Gastrocnemius medialis (tissue), 4 donors: ENCODE results near the gene PTCD1. TPM values are rescaled to one million over a fixed set of nuclear protein-coding genes. Genes with fewer than 3 reads are reported as not detected.

Experiments
- ATAC-seq, 2 donors: fragments of 150-250 bp; one replicate each; pipeline ENCODE4 v1.9.1; 2016
- DNase-seq, 2 donors: peaks; one replicate each; pipeline ENCODE4 v3.0.0-alpha.2; 2019
- H3K27ac ChIP-seq, 4 donors: fragments of 200-600 bp; sonication (generic); 1 replicate in 1 of 4; 2 replicates in 3 of 4; pipeline ENCODE4 v1.5.1; 2016 to 2018; ENCODE audit warnings: mild to moderate bottlenecking in 2 of 4, moderate library complexity in 1 of 4
- H3K27me3 ChIP-seq, 3 donors: fragments of 200-600 bp; sonication (generic) in 2 of 3; 1 replicate in 1 of 3; 2 replicates in 2 of 3; pipeline versions ENCODE4 v1.5.1 to v1.6.0; 2016 to 2019; ENCODE audit warnings: mild to moderate bottlenecking in 1 of 3, moderate library complexity in 1 of 3
- H3K36me3 ChIP-seq, 2 donors: fragments of 200-600 bp; sonication (generic) in 1 of 2; one replicate each; pipeline ENCODE4 v1.5.1; 2017 to 2018
- H3K4me1 ChIP-seq, 2 donors: fragments of 200-600 bp; sonication (generic) in 1 of 2; one replicate each; pipeline ENCODE4 v1.5.1; 2016 to 2017; ENCODE audit warnings: mild to moderate bottlenecking in 2 of 2
- H3K4me3 ChIP-seq, 4 donors: fragments of 200-600 bp; sonication (generic) in 3 of 4; 1 replicate in 1 of 4; 2 replicates in 3 of 4; pipeline ENCODE4 v1.5.1; 2016 to 2019; ENCODE audit warnings: mild to moderate bottlenecking in 2 of 4
- H3K9me3 ChIP-seq, 3 donors: fragments of 200-600 bp; sonication (generic) in 2 of 3; 1 replicate in 1 of 3; 2 replicates in 2 of 3; pipeline ENCODE4 v1.5.1; 2016 to 2019
- POLR2A ChIP-seq, 2 donors: fragments of 450-650 bp; IDR thresholded peaks; one replicate each; pipeline ENCODE4 v1.6.1; 2017; ENCODE audit warnings: antibody characterized with exemption in 2 of 2, mild to moderate bottlenecking in 2 of 2, moderate library complexity in 2 of 2
- in situ Hi-C, 4 donors: fragments of 200-750 bp; cut with MboI; loops; one replicate each; pipeline versions ENCODE4 v1.15.0 to v1.8.0; 2017; ENCODE audit warnings: low sequenced_read_pairs in 4 of 4
- intact Hi-C: fragments of 100-400 bp; cut with DNase I; formaldehyde crosslinking; loops from one replicate; pipeline ENCODE4 v1.15.1; 2023; ENCODE audit warnings: low total_unique reads
- total RNA-seq, 4 donors: library from RNA; depleted of rRNA; stranded (reverse); fragments of >200 nt; gene quantifications; one replicate each; pipeline versions ENCODE4 v1.1.0 to v1.2.3, GENCODE V29; 2016
- TF ChIP-seq, protein P1 (sequence below), 5 experiments: fragments of 450-650 bp in 3 of 5; fragments of 200-600 bp in 2 of 5; sonication (generic) in 2 of 5; IDR thresholded peaks in 4 of 5; conservative IDR thresholded peaks in 1 of 5; 1 replicate in 4 of 5; 2 replicates in 1 of 5; pipeline ENCODE4 v1.5.1; 2016 to 2019; ENCODE audit warnings: antibody characterized with exemption in 5 of 5, mild to moderate bottlenecking in 3 of 5, moderate library complexity in 3 of 5

The PTCD1 gene
- total RNA-seq, 4 donors from 2014 or later = 7.8 to 14.1 (median 10.9) TPM

- Histone ChIP-seq H3K4me3 (no peak overlapping the region), H3K36me3 (no peaks in the 10 kb centered on the region), H3K27me3 (no peaks in the 10 kb centered on the region), H3K27ac (no peak overlapping the region), H3K4me1 (peaks cover 19 to 23% of the 10 kb centered on the region in 2 donors), H3K9me3 (no peaks in the 10 kb centered on the region)
- TF ChIP-seq, protein P1, sequence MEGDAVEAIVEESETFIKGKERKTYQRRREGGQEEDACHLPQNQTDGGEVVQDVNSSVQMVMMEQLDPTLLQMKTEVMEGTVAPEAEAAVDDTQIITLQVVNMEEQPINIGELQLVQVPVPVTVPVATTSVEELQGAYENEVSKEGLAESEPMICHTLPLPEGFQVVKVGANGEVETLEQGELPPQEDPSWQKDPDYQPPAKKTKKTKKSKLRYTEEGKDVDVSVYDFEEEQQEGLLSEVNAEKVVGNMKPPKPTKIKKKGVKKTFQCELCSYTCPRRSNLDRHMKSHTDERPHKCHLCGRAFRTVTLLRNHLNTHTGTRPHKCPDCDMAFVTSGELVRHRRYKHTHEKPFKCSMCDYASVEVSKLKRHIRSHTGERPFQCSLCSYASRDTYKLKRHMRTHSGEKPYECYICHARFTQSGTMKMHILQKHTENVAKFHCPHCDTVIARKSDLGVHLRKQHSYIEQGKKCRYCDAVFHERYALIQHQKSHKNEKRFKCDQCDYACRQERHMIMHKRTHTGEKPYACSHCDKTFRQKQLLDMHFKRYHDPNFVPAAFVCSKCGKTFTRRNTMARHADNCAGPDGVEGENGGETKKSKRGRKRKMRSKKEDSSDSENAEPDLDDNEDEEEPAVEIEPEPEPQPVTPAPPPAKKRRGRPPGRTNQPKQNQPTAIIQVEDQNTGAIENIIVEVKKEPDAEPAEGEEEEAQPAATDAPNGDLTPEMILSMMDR (IDR thresholded peaks at IDR 0.05 in 4 of 5, conservative IDR thresholded peaks at IDR 0.05 in 1 of 5) = no peak
- no peak for TF ChIP-seq POLR2A (IDR thresholded peaks at IDR 0.05)
- no peak for ATAC-seq
- DNase-seq = no peak
- intact Hi-C loops = no loop called here
- in situ Hi-C loops = no loop called here
These were observed 29.8 kb upstream of the PTCD1 start for GRCh38 chr7:99468336-99468918.

GRCh38 chr7:99465421-99465768 lies 26.8 kb upstream of the PTCD1 start:
- no peaks in the 10 kb centered on the region for H3K9me3 ChIP-seq
- peak overlapping the region; percentile 81 to 99 (median 94) for H3K4me3 ChIP-seq
- intact Hi-C loops = no loop called here
- peak; percentile 12 to 26 for ATAC-seq
- H3K27me3 ChIP-seq = no peaks in the 10 kb centered on the region
- no peak for DNase-seq
- in situ Hi-C loops = no loop called here
- no peak for TF ChIP-seq POLR2A (IDR thresholded peaks at IDR 0.05)
- TF ChIP-seq, protein P1 (IDR thresholded peaks at IDR 0.05 in 4 of 5, conservative IDR thresholded peaks at IDR 0.05 in 1 of 5) = no peak
- H3K36me3 ChIP-seq = peaks cover 0 to 6% of the 10 kb centered on the region in 2 donors
- peak overlapping the region; percentile 92 to 96 (median 93) for H3K27ac ChIP-seq
- peaks cover 28 to 32% of the 10 kb centered on the region in 2 donors for H3K4me1 ChIP-seq

GRCh38 chr7:99461221-99461620 lies 22.6 kb upstream of the PTCD1 start:
- in situ Hi-C loops (no loop called here), intact Hi-C loops (no loop called here)
- peaks cover 34 to 37% of the 10 kb centered on the region in 2 donors for H3K4me1 ChIP-seq
- ATAC-seq (no peak), DNase-seq (no peak)
- no peak overlapping the region for H3K4me3 ChIP-seq
- H3K36me3 ChIP-seq = peaks cover 0 to 37% of the 10 kb centered on the region in 2 donors
- H3K27ac ChIP-seq = peak overlapping the region in 1 of 4 donors; percentile 8
- H3K27me3 ChIP-seq = no peaks in the 10 kb centered on the region
- H3K9me3 ChIP-seq = no peaks in the 10 kb centered on the region
- TF ChIP-seq, protein P1 (IDR thresholded peaks at IDR 0.05 in 4 of 5, conservative IDR thresholded peaks at IDR 0.05 in 1 of 5) = no peak
- no peak for TF ChIP-seq POLR2A (IDR thresholded peaks at IDR 0.05)

GRCh38 chr7:99460651-99461050 lies 22.1 kb upstream of the PTCD1 start:
- peaks cover 0 to 37% of the 10 kb centered on the region in 2 donors for H3K36me3 ChIP-seq
- in situ Hi-C loops (no loop called here), intact Hi-C loops (no loop called here)
- no peak overlapping the region for H3K4me3 ChIP-seq
- H3K27me3 ChIP-seq = no peaks in the 10 kb centered on the region
- ATAC-seq (no peak), DNase-seq (no peak)
- peaks cover 34 to 37% of the 10 kb centered on the region in 2 donors for H3K4me1 ChIP-seq
- no peaks in the 10 kb centered on the region for H3K9me3 ChIP-seq
- TF ChIP-seq, protein P1 (IDR thresholded peaks at IDR 0.05 in 4 of 5, conservative IDR thresholded peaks at IDR 0.05 in 1 of 5) = no peak
- no peak for TF ChIP-seq POLR2A (IDR thresholded peaks at IDR 0.05)
- peak overlapping the region in 1 of 4 donors; percentile 8 for H3K27ac ChIP-seq

DNA sequence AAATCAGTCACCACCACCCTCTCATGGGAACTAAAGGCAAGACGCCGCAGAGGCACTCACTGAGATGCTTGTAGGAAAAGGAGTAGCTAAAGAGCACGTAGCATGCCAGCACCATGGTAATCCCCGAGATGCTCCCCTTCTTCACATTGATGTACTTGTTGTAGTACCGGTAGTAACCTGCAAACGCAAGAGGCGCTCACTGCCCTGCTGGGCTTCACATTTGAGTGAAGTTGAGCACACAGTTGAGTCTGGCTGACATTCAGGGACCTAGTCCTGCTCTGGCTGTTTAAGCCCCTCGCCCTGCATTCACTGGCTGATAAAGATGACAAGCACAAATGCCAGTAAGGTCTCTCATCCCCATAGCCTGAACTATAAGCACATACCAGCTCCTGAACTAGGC lies 20.5 kb upstream of the PTCD1 start:
- ATAC-seq (no peak), DNase-seq (no peak)
- TF ChIP-seq, protein P1 (IDR thresholded peaks at IDR 0.05 in 4 of 5, conservative IDR thresholded peaks at IDR 0.05 in 1 of 5) = peak in 1 of 5 experiments; percentile 26
- TF ChIP-seq POLR2A (IDR thresholded peaks at IDR 0.05) = no peak
- intact Hi-C loops (no loop called here), in situ Hi-C loops (no loop called here)
- peaks cover 21 to 28% of the 10 kb centered on the region in 2 donors for H3K4me1 ChIP-seq
- H3K27me3 ChIP-seq = no peaks in the 10 kb centered on the region
- H3K4me3 ChIP-seq = no peak overlapping the region
- H3K36me3 ChIP-seq = peaks cover 0 to 51% of the 10 kb centered on the region in 2 donors
- H3K27ac ChIP-seq = no peak overlapping the region
- no peaks in the 10 kb centered on the region for H3K9me3 ChIP-seq
